Gastrocnemius medialis (tissue), 4 donors: Measurements from ENCODE around the gene MIB1.

Source experiments
- CTCF ChIP-seq, 5 experiments: fragments of 450-650 bp in 3 of 5; fragments of 200-600 bp in 2 of 5; sonication (generic) in 2 of 5; IDR thresholded peaks in 4 of 5; conservative IDR thresholded peaks in 1 of 5; 1 replicate in 4 of 5; 2 replicates in 1 of 5; pipeline ENCODE4 v1.5.1; 2016 to 2019; ENCODE audit warnings: antibody characterized with exemption in 5 of 5, mild to moderate bottlenecking in 3 of 5, moderate library complexity in 3 of 5
- POLR2A ChIP-seq, 2 donors: fragments of 450-650 bp; IDR thresholded peaks; one replicate each; pipeline ENCODE4 v1.6.1; 2017; ENCODE audit warnings: antibody characterized with exemption in 2 of 2, mild to moderate bottlenecking in 2 of 2, moderate library complexity in 2 of 2

GRCh38 chr18:21907451-21907850 lies 166.9 kb downstream of the MIB1 start:
- TF ChIP-seq CTCF (IDR thresholded peaks at IDR 0.05 in 4 of 5, conservative IDR thresholded peaks at IDR 0.05 in 1 of 5) (no peak), POLR2A (IDR thresholded peaks at IDR 0.05) (no peak)
